Fibroblast of pulmonary artery (primary cell): ENCODE results near the gene PDE4D.

Experiments
- DNase-seq: peaks from one replicate; pipeline ENCODE4 v3.0.0-alpha.2; 2010; ENCODE audit warnings: low read depth
- H3K4me3 ChIP-seq: replicated peaks from 2 replicates; pipeline ENCODE4 v1.5.1; 2011; ENCODE audit warnings: low read depth, mild to moderate bottlenecking, control low read depth, low read length, moderate library complexity
- TF ChIP-seq, protein P1 (sequence below): IDR thresholded peaks from 2 replicates; pipeline ENCODE4 v1.5.1; 2011; ENCODE audit warnings: mild to moderate bottlenecking, control low read depth, low read length, inconsistent platforms; ENCODE audit errors: missing control alignments

The PDE4D gene

GRCh38 chr5:59458321-59458720 lies 435.2 kb downstream of the PDE4D start:
- TF ChIP-seq, protein P1, sequence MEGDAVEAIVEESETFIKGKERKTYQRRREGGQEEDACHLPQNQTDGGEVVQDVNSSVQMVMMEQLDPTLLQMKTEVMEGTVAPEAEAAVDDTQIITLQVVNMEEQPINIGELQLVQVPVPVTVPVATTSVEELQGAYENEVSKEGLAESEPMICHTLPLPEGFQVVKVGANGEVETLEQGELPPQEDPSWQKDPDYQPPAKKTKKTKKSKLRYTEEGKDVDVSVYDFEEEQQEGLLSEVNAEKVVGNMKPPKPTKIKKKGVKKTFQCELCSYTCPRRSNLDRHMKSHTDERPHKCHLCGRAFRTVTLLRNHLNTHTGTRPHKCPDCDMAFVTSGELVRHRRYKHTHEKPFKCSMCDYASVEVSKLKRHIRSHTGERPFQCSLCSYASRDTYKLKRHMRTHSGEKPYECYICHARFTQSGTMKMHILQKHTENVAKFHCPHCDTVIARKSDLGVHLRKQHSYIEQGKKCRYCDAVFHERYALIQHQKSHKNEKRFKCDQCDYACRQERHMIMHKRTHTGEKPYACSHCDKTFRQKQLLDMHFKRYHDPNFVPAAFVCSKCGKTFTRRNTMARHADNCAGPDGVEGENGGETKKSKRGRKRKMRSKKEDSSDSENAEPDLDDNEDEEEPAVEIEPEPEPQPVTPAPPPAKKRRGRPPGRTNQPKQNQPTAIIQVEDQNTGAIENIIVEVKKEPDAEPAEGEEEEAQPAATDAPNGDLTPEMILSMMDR = no peak
- DNase-seq = no peak

DNA sequence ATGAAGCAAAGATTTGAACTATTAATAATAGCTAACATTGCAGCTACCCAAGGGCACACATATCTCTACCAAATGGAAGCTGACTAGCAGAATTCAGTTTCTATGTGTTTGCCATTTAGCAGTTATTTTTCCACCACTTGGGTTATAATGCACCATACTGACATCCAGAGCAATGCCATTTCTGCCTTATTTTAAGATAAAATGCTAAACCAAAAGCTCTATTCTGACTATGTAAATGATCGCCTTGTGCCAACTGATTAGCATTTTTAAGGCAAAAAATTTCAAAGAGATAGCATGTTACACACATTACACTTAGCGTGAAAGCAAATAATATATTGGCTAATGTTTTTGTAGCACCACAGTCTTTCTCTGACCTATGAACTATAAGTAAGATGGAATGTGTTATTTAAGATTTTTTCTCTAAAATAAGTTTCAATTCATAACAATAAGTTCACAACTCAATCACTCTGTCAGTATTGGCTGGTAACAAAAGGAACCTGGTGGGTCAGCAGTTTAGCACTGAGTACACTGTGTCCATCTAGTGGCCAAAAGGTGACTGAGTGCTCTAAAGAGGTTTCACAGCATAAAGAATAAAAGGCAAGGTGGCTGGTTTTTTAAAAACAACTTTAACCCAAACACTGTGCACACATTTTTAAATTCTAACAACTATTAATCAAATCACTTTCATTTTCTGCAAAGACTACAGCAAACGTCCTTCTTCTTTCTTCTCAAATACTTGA lies 443.5 kb downstream of the PDE4D start:
- TF ChIP-seq, protein P1 = peak; percentile 23
- H3K4me3 ChIP-seq = no peak overlapping the region
- no peak for DNase-seq

More at GRCh38 chr5:59458321-59458720, 435.2 kb downstream of the PDE4D start:
- no peak overlapping the region for H3K4me3 ChIP-seq

- TF ChIP-seq, protein P1 = no peak
- DNase-seq = no peak
- no peak overlapping the region for H3K4me3 ChIP-seq
Observed at GRCh38 chr5:59446356-59446755, 447.2 kb downstream of the PDE4D start.

DNA sequence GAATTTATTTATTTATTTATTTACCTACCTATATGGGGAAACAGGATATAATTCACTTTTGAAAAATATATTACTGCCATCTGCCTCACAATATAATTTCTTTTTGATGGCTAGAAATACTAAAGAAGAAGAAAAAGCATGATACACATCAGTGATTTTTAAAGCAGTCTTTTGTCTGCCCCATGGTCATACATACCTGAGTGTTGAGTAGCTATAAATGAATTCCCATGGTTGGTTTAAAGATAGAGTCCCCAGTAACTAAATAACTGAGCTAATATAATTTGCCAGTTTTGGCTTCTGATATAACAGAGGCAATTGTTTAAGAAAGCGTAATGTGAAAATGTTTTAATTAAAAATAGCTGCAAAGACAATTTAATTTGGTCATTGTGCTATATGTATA lies 447.8 kb downstream of the PDE4D start:
- no peak overlapping the region for H3K4me3 ChIP-seq
- DNase-seq = no peak
- TF ChIP-seq, protein P1 = no peak

GRCh38 chr5:59439303-59439702 lies 454.2 kb downstream of the PDE4D start:
- TF ChIP-seq, protein P1 = no peak
- DNase-seq = no peak
- no peak overlapping the region for H3K4me3 ChIP-seq

DNA sequence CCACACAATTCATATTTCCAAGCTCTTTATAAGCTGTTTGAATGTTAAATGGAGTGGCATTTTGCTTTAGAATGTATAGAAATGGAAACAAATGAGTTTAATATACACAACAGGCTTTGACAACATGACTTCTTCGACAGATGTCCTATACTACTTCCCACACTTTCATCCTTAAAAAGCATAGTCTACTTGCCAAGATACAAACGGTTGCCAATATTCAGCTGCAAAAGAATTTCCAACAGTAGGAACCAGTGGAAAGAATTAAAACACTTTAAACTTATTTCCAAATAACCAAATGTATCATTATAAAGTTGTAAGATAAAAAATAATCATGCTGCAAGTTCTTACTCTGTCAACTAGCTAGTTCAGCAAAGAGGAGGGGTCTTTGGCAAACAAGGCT lies 456.4 kb downstream of the PDE4D start:
- TF ChIP-seq, protein P1 = no peak
- H3K4me3 ChIP-seq = no peak overlapping the region
- DNase-seq = no peak

- DNase-seq = no peak
- H3K4me3 ChIP-seq = no peak overlapping the region
- TF ChIP-seq, protein P1 = no peak
Observed at GRCh38 chr5:59436364-59437148, 457.0 kb downstream of the PDE4D start.
